Measurements from ENCODE around the gene PSMD6.

PSMD6 gene

GRCh38 chr3:64042952-64043351 lies 19.7 kb upstream of the PSMD6 start:
- DNase-seq, result no peak

DNA sequence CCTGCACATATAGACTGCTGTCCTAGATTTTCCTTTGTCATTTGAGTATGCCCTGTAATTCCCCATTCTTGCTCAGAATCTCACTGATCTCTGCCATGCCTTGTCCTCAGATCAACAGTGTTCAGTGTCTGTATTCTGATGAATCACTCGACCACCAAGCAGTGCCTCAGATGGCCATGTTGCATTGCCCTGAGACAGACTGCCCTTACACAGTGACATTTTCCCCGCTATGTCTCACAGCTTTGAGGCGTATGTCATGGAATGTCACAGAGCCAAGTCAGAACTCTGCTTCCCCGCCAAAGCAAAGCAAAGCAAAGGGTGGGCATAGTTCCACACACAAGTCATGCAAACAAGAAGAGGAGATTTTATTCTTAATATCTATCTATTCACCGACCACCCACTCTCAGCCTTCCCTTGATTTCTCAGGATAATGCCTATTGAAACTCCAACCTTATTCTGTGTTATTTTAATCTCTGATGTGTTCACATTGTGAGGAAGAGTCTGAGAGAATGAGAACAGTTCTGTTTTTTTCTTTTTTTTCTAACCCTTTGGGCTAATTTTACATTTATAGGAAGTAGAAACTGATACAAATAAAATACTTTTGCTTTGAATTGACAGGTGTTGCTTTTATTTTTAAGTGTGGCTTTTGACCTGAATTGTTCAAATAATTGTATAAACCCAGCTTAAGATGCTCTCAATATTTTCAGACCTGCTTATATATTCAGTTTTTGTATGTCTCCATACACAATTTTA lies 16.9 kb upstream of the PSMD6 start:
- no peak for DNase-seq

- DNase-seq, result no peak
Observed at GRCh38 chr3:64039332-64039731, 16.0 kb upstream of the PSMD6 start.

- DNase-seq, result no peak
Observed at GRCh38 chr3:64038253-64038767, 15.0 kb upstream of the PSMD6 start.

- no peak for DNase-seq
Observed at GRCh38 chr3:64037084-64037483, 13.8 kb upstream of the PSMD6 start.

GRCh38 chr3:64033069-64033468 lies 9.8 kb upstream of the PSMD6 start:
- DNase-seq, result no peak

- no peak for DNase-seq
Observed at GRCh38 chr3:64031540-64032508, 8.5 kb upstream of the PSMD6 start.

- peak; percentile 81 for DNase-seq
Observed at GRCh38 chr3:64030741-64031140, 7.4 kb upstream of the PSMD6 start.

- no peak for DNase-seq
Observed at GRCh38 chr3:64029287-64029686, 6.0 kb upstream of the PSMD6 start.

- DNase-seq, result no peak
Observed at GRCh38 chr3:64028754-64029153, 5.5 kb upstream of the PSMD6 start.

DNA sequence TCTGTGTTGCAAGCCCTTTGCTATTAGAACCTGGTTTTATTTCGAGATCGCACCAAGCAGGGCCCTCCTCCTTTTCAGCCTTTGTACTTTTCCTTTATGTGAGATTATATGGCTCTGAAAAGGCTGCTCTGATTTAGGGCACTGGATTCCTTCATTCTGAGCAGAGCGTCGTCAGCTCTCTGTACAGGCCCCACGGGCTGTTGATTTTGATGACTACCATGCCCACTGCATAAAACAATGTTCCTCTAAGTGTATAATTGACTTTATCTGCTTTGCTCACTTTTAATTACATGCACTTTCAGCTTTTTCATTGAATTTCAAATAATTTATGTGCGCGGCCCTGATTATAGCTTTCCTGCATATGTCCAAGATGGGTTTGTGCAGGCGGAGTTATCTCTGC lies 4.4 kb upstream of the PSMD6 start:
- no peak for DNase-seq

GRCh38 chr3:64026346-64026745 lies 3.1 kb upstream of the PSMD6 start:
- DNase-seq, result no peak

- DNase-seq, result no peak
Observed at GRCh38 chr3:64023861-64024223, 548 bp upstream of the PSMD6 start.

- no peak for DNase-seq
Observed at GRCh38 chr3:64022451-64023186, 675 bp downstream of the PSMD6 start.

- DNase-seq, result no peak
Observed at GRCh38 chr3:64021922-64022321, 1.4 kb downstream of the PSMD6 start.

- DNase-seq, result no peak
Observed at GRCh38 chr3:64019879-64020278, 3.4 kb downstream of the PSMD6 start.

DNA sequence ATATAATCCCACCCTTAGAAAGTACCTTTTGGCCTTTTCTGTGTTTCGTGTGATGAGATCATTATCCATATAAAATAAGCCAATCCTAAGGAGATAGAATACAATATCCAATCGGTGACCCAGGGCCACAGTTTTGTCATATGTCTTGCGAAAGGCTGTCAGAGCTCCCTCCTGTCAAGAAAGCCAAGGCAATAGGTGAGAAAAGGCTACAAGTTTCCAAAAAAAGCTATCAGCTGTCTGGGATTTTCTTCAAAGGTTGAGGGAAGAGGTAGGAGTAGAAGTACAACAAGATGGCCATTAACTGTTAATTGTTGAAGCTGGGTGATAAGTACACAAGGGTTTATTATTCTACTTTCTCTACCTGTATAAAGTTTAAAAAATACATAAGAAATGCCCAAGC lies 4.0 kb downstream of the PSMD6 start:
- no peak for DNase-seq

GRCh38 chr3:64016941-64017620 lies 6.2 kb downstream of the PSMD6 start:
- no peak for DNase-seq

GRCh38 chr3:64011685-64012084 lies 11.6 kb downstream of the PSMD6 start:
- DNase-seq, result no peak

DNA sequence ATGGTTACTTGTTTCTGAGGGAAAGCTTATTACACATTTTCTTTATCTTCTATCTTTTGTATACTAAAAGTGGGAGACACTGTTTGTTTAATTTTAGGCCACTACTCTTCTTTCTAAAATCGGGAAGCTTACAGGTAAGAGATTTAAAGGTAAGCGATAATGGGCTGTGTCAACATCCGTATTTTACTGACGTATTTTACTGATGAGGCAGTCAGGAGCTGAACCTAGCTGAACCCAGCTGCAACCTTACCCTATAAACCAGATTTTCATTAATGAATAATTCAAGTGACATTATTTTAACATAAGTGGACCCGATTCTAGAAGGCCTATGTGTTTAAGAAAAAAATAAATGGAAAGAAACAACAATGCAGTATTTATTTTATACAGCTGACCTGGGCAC lies 13.1 kb downstream of the PSMD6 start:
- no peak for DNase-seq

- no peak for DNase-seq
Observed at GRCh38 chr3:64009528-64009927, 13.8 kb downstream of the PSMD6 start.

DNA sequence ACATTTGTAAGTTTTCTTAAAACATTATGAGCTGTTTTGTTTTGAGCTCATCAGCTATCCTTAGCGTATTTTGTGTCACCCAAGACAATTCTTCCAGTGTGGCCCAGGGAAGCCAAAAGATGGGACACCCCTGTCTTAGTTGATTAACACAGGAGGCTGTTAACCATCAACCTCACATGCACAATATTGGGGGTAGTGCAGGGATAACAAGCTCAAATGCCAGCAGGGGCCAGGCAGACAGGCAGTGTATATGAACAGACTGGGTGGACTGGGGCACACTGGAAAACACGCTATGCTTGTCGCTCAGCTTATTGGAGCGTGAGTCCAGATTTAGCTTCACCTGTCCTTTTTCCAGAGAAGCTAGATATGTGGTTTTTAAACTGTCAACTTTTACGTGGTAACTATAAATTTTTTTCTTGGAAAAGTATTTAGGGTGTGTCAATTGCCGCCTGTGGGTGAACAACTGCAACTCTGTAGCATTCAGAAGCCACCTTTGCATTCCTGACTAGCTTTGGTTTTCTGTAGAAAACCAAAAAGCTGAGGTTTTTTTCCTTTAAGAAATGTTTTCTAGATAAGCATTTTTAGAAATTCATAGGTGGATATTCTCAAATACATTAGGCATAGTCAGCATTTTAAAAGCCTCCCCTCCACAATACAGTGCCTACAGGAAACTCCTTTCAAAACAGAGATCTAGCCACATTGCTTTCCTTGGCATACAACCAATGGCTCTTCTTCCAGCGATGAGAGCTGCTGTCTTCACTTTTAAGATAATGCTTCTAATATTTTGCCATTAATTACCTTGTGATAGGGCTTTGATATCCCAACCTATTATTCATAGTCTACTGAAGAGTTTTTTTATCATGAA lies 14.6 kb downstream of the PSMD6 start:
- no peak for DNase-seq

Measured in NCI-H2227 treated with DMSO at 0.1 percent for 48 hours (cell line).